ENCODE measurements around the gene SOX12.

DNA sequence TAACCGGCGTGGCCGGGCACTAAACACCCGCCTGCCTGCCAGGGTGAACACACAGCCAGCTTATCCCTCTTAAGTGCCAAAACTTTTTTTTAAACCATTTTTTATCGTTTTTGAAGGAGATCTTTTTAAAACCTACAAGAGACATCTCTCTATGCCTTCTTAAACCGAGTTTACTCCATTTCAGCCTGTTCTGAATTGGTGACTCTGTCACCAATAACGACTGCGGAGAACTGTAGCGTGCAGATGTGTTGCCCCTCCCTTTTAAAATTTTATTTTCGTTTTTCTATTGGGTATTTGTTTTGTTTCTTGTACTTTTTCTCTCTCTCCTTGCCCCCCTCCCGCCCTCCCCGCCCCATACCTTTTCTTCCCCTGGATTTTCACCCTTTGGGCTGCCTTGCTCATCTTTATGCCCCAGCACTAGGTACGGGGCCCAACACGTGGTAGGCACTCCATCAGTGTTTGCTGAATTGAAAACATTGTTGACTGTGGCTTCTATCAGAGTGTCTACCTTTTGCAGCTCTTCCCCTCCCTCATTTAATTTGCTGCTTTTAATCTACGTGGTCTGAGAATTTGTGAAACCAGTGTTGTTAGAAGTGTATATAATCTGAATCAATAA is 26.5 kb upstream of the SOX12 start:
- TF ChIP-seq, protein P1, sequence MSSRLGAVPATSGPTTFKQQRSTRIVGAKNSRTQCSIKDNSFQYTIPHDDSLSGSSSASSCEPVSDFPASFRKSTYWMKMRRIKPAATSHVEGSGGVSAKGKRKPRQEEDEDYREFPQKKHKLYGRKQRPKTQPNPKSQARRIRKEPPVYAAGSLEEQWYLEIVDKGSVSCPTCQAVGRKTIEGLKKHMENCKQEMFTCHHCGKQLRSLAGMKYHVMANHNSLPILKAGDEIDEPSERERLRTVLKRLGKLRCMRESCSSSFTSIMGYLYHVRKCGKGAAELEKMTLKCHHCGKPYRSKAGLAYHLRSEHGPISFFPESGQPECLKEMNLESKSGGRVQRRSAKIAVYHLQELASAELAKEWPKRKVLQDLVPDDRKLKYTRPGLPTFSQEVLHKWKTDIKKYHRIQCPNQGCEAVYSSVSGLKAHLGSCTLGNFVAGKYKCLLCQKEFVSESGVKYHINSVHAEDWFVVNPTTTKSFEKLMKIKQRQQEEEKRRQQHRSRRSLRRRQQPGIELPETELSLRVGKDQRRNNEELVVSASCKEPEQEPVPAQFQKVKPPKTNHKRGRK (CRISPR knock-in tag; IDR thresholded peaks at IDR 0.05; ENCODE audit: borderline replicate concordance) = no peak
- TF ChIP-seq, protein P2, sequence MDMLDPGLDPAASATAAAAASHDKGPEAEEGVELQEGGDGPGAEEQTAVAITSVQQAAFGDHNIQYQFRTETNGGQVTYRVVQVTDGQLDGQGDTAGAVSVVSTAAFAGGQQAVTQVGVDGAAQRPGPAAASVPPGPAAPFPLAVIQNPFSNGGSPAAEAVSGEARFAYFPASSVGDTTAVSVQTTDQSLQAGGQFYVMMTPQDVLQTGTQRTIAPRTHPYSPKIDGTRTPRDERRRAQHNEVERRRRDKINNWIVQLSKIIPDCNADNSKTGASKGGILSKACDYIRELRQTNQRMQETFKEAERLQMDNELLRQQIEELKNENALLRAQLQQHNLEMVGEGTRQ (CRISPR knock-in tag; IDR thresholded peaks at IDR 0.05) = no peak
- TF ChIP-seq ZNF232 (CRISPR knock-in tag; IDR thresholded peaks at IDR 0.05) = no peak
- TF ChIP-seq NFE2L1 (CRISPR knock-in tag; IDR thresholded peaks at IDR 0.05) = no peak
- TF ChIP-seq, protein P3, sequence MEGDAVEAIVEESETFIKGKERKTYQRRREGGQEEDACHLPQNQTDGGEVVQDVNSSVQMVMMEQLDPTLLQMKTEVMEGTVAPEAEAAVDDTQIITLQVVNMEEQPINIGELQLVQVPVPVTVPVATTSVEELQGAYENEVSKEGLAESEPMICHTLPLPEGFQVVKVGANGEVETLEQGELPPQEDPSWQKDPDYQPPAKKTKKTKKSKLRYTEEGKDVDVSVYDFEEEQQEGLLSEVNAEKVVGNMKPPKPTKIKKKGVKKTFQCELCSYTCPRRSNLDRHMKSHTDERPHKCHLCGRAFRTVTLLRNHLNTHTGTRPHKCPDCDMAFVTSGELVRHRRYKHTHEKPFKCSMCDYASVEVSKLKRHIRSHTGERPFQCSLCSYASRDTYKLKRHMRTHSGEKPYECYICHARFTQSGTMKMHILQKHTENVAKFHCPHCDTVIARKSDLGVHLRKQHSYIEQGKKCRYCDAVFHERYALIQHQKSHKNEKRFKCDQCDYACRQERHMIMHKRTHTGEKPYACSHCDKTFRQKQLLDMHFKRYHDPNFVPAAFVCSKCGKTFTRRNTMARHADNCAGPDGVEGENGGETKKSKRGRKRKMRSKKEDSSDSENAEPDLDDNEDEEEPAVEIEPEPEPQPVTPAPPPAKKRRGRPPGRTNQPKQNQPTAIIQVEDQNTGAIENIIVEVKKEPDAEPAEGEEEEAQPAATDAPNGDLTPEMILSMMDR (IDR thresholded peaks at IDR 0.05) = no peak
- no peak for TF ChIP-seq JUN (CRISPR knock-in tag; IDR thresholded peaks at IDR 0.05)
- TF ChIP-seq NR1H2 (CRISPR knock-in tag; IDR thresholded peaks at IDR 0.05) = no peak
- TF ChIP-seq RELA (CRISPR knock-in tag; IDR thresholded peaks at IDR 0.05; ENCODE audit: borderline replicate concordance) = no peak
- no peak for TF ChIP-seq PRRX2 (CRISPR knock-in tag; IDR thresholded peaks at IDR 0.05)

Data from WTC11 (cell line).